Activated naive CD4-positive, alpha-beta T cell treated with anti-CD3 and anti-CD28 coated beads, Interleukin-2, amount 50 U/mL, for 16 hours (primary cell): Measurements from ENCODE around the gene PMS2.
A peak's percentile ranks its signal among the peaks of the same experiment; 100 is the strongest.
"Not testable (repeated sequence)": the region's sequence is repeated elsewhere in the genome, so short reads cannot be mapped to it uniquely, and the experiment has no call there.

Experiments
- DNase-seq: peaks from one replicate; pipeline ENCODE4 v3.0.0-alpha.2; 2020

PMS2 gene, protein sequence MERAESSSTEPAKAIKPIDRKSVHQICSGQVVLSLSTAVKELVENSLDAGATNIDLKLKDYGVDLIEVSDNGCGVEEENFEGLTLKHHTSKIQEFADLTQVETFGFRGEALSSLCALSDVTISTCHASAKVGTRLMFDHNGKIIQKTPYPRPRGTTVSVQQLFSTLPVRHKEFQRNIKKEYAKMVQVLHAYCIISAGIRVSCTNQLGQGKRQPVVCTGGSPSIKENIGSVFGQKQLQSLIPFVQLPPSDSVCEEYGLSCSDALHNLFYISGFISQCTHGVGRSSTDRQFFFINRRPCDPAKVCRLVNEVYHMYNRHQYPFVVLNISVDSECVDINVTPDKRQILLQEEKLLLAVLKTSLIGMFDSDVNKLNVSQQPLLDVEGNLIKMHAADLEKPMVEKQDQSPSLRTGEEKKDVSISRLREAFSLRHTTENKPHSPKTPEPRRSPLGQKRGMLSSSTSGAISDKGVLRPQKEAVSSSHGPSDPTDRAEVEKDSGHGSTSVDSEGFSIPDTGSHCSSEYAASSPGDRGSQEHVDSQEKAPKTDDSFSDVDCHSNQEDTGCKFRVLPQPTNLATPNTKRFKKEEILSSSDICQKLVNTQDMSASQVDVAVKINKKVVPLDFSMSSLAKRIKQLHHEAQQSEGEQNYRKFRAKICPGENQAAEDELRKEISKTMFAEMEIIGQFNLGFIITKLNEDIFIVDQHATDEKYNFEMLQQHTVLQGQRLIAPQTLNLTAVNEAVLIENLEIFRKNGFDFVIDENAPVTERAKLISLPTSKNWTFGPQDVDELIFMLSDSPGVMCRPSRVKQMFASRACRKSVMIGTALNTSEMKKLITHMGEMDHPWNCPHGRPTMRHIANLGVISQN

DNA sequence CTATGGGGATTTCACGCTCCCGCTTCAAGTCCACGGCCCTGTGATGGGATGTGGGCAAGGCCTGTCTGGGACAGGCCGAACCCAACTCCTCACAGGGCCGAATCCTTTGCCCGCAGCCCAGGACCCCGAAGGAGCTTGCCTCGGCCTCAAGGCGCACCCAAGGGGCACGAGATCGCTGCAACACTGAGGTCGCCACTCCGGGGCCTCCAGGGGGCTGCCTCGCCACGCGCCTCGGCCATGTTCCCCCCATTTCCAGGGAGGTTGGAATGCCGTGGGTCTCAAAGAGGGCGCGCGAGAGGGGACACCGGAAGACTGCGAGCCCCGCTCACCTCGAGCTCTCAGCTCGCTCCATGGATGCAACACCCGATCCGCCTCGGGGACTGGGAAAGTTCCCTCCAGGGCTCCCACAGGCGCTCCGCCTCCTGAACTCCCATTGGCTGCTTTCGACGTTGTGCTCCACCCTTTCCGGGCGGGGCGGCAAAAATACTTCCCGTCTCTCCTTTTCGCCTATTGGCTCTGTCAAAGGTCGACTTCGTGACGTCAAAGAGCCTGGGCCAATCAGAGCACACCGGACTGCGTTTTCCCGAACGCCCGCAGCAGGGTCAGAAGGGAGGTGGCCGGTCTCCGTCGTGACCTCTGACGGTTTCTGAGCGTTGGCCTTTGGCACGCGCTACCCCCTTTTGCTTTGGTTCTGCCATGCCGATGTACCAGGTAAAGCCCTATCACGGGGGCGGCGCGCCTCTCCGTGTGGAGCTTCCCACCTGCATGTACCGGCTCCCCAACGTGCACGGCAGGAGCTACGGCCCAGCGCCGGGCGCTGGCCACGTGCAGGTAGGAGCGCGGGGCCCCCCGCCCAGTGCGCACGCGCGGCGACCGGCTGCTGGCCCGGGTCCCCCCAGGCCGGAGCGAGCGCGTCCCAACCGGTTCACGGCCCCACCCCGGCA is at the start of gene PMS2, which contains the start of gene AIMP2:
PMS2 (minus strand) TSS at position 382 of the 944 bp plus-strand sequence; CDS start at position 352, 30 bp downstream.
AIMP2 (plus strand) TSS at position 605 of the 944 bp plus-strand sequence; CDS start at position 697, 92 bp downstream.
- DNase-seq = peak; percentile 97

DNA sequence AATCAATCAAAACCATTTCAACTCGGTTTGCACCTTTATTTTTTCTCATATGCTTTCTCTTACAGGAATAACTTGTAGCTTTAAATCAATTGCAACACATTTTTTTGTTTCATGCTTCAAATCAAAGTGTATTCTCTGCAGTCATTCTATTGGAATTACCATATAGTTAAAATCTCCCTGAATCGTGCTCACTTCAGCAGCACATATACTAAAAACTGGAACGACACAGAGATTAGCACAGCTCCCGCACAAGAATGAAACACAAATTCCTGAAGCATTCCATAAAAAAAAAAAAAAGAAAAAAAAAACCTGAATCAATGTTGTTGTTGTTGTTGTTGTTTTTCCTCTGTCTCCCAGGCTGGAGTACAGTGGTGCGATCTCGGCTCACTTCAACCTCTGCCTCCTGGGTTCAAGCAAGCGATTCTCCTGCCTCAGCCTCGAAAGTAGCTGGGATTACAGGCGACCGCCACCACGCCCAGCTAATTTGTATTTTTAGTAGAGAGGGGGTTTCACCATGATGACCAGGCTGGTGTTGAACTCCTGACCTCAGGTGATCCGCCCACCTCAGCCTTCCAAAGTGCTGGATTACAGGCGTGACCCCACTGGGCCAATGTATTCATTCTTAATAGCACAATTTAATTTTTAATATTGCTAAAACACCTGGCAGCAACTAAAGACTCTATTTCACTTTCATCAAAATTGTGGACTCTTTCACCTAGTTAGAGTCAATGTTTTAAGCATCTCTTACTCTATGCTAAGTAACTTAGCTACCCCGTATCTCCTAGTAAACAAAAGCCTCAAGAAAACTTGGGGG is 48.7 kb upstream of the PMS2 start:
- DNase-seq = no peak

DNA sequence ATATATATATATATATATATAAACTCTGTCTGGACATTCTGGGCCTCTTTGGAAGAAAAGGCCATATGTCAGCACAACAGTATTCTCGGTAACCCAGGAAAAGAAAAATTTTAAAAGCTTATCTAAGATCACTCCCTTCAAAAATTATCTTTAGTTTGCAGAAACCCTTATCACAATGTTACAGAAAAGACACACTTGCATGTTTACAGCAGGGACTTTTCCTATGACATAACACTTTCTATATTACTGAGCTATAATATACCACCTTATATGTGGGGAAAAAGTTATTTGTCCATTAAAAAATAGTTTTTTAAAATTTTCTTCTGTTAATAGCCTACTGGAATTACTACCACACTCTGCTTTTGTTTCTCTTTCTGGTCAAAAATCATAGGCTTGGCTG is 47.8 kb upstream of the PMS2 start:
- no peak for DNase-seq

DNA sequence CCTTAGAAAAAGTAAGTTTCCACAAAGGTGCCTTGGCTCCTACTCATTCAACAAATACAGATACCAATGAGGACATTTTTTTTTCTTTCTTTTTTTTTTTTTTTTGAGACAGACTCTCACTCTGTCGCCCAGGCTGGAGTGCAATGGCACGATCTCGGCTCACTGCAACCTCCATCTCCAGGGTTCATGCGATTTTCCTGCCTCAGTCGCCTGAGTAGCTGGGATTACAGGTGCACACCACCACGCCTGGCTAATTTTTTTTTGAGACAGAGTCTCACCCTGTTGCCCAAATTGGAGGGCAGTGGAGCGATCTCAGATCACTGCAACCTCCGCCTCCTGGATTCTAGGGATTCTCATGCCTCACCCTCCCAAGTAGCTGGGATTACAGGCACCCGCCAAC is 42.3 kb upstream of the PMS2 start:
- DNase-seq = not testable (repeated sequence)

DNA sequence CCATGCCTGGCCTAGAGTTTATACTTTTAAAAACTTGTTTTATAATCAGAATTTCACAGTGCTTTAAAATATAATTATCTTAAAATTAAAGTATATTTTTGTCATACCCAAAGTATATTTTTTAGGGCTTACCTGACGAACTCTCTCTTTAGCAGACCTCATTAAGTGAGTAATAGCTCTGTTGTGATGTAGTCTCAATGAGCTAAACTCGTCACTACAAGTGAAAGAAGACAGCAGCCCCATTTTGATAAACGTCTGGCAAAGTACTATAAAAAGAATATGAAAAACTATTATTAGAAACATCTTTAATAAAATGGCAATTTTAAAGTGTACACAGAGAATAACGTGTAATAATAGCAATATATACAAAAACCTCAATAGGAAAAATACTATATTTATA is 40.9 kb upstream of the PMS2 start:
- no peak for DNase-seq

DNA sequence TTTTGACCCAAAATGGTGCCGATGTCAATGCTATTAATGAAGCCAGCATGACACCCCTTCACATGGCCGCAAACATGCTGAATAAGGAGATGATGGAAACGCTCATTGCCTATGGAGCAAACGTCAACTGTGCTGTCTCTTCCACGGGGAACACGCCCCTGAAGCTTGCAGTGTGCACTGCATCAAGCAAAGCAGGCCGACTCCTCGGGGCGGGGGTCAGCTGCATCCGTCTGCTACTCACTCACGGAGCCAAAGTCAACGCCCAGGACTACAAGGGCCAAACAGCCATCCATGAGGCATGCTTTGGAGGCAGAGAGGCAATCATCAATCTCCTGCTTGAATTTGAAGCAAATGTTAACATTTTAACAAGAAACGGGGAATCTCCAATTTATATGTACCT is 26.8 kb upstream of the PMS2 start:
- DNase-seq = no peak

DNA sequence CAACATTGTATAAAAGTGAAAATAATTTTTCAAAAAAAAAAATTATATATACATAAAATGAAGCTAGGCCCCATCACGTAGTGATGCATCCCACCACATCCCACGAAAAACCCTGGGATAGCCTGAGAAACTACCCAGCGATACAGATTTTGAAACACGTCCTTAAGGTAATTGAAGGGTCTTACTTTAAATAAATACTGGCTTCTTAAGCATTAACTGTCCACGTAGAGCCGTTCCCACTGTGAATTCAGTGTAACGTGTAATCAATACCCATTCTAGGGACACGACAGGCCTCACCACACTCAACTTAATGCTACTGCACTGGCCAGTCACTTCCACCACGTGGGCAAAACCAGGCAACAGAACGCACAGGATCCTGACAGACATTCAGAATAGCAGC is 26.3 kb upstream of the PMS2 start:
- no peak for DNase-seq

DNA sequence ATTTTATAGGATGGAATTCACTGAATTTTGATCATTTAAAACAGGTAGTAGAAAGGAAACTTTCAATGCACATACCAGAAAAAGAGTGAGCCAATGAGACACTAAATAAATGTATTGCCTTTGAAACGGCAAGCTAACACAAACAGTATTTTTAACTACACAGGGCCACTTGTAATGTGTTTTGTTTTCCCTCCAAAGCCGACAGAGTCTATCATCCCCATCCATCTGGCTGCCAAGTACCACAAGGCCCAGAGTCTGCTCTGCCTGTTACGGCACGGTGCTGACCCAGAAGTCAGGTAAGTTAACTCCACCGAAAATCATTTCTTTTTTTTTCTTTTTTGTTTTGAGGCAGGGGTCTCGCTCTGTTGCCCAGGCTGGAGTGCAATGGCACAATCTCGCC is 23.8 kb upstream of the PMS2 start:
- DNase-seq = no peak

DNA sequence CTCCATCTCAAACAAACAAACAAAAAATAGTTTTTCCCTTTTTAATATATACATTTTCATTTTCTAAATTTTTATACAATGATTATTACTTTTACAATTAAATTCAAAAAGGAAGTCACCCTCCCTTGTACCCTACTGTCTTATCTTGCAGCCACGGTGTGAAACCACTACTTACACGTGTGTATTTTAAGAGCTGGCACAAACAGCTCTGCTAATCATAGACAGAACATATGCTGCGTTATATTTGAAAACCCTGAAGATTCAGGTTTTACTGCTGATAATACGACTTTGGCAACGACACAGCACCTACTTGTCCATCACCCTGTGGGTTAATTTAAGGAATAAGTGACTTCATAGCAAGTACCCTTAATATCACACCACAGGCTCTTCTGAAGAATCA is 23.3 kb upstream of the PMS2 start:
- no peak for DNase-seq

DNA sequence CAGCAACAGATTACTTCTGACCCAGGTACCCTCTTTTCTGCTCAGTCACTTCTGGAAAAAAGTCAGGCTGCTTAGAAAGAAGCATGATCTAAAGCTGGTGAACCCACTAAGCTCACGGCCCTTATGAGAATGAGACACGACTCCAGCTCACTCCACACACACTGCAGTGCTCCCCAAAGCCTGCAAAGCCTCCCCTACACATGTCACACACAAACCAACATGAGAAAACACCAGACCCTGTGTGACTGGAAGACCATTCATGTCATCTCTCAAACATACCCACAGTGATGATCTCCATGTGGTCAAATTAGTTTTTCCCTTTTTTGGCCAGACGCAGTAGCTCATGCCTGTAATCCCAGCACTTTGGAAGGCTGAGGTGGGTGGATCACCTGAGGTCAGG is 22.7 kb upstream of the PMS2 start:
- DNase-seq = no peak

DNA sequence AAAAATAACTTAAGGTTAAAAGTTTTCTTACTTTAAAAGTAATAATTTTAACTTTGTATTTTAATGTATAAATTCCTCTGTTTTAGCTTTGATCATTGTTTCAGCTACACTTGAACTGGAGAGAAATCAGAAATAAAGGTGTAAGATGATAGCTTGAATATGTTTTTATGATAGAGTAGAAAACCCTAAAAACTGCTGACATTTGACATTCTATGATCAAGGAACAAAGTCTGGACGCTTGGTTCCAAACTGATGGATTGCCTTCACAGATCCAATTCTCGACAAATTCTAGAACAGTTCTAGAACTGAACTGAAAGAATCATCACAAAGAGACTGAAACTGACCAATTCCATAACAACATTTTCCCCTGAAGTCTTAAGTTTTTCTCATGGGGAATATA is 22.1 kb upstream of the PMS2 start, which contains the start of gene ANKRD61:
ANKRD61 (plus strand) TSS at position 389 of the 400 bp plus-strand sequence; CDS start at position 389, 0 bp downstream.
- DNase-seq = no peak

DNA sequence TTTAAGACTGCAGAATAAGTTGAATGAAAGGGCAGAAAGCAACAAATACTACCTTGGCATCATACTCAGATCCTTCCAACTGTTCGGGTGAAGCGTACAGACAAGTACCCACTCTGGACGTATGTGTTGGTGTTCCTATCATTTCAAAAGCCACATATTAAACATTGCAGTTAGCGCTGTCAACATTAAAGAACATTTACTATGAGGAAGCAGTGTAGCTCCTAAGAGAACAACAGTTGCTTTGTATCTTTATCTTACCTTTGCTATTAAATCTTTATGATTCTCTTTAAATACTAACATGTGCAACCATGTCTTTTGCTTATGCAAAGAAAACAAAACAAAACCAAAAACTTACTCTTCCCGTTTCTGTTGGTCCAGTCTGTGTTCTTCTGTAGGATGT is 19.7 kb upstream of the PMS2 start:
- DNase-seq = no peak

DNA sequence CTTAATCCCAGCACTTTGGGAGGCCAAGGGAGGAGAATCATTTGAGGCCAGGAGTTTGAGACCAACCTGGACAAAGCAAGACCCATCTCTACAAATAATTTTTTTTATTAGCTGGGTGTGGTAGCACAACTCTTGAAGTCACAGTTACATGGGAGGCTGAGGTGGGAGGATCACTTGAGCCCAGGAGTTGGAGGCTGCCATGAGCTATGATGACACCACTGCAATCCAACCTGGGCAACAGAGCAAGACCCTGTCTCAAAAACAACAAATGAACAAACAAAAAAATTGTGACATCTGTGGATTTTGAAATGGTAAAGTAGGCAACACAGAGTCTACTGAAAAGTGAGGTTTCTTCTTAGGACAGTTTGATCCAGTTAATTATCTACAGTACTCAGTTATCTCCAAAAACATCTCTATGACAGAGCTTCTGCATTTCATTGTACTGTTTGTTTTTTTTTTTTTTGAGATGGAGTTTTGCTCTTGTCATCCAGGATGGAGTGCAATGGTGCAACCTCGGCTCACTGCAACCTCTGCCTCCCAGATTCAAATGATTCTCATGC is 19.0 kb upstream of the PMS2 start:
- no peak for DNase-seq

DNA sequence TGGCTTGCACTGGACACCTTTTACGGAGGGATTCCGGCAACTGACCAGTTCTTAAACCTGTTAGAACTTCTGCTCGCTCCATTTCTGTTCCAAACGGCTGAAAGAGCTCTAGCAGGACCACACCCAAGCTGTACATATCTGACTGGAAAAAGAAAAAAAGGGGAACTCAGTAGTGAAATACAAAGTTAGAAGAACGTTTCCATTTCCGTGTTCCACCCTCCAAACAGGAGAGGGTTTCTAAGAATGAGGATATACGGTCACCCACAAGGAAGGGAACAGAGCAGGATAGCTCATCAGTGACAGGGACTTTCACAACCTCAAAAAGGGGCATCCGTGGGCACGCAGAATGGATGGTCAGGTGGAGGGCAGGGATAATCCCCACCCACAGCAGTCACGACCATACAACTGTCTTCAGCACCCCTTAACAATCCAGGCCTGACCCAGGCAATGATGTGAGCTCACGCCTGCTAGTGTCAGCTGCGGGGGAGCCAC is 18.0 kb upstream of the PMS2 start:
- no peak for DNase-seq

DNA sequence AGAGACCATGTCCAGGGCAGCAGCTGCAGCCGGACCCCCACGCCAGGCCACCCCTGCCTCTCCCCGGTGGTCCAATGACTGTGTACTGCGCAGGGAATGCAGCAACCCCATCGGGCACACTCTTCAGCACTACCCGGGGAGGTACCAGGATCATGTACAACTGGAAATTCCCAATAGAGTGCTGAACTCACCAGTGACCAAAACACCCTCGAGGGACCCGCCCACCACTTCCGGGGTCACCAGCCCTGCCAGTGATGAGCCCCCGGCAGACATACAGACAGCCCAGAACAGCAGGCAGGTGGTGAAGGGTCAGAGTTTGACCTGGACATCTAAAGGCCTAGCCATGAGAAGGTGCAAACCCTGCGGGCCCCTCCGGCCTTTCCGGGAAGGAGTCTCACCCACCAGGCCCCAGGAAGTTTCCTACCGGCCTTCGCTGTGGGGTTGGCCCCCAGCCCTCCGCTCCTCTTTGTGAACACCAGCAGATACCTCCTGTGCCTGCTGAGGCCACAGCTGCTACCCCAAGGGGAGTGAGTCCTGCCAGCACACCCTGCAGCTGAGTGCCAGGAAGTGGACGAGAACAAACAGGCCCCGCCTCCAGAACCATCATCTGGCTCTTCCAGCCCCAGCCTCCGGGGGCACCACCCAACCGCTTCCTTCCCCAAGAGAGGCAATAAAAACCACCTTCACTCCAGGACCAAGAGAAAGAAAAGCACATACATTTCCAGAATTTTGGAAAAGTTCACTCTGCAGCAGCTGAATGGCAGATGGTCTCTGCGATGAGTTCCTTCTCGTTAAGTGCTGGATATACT is 17.4 kb upstream of the PMS2 start:
- DNase-seq = peak; percentile 59

DNA sequence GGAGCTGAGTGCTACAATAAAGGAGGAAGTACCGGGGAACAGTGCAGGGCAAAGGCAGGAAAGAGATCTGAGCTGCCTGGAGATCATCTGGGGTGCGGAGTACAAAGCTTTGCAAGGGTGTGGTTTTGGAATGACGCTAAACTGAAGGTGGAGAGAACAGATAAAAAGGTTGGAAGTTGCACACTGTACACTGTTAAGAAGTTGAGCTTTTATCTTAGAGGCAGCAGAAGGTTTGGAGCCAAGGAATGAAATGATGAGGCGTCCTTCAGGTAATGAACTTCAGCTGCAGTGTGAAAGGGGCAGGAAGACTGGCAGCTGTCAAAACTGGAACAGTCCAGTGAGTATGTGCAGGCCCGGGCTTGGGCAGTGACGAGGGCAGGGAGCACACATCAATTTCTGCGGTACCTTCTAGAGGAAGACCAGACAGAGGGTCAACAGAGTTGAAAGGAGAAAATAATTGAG is 15.2 kb upstream of the PMS2 start:
- DNase-seq = no peak

DNA sequence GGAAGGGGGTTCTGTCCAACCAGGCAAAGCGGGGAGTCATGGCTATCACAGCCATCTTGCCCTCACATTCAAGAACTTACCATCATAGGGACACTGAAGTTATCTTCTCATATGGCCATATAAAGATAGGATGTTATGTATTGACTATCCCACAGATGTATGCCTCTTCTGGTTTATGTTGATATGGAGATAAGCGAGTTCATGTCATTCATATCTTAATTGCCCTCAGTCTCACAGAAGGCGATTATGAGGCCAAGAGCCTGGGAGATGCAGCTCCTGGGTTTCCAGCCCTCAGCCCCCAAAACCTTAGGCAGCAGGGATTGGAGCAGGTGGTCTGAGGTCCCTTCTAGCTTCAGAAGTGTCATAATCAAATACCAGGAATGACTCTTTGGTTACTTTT is 13.9 kb upstream of the PMS2 start:
- no peak for DNase-seq

DNA sequence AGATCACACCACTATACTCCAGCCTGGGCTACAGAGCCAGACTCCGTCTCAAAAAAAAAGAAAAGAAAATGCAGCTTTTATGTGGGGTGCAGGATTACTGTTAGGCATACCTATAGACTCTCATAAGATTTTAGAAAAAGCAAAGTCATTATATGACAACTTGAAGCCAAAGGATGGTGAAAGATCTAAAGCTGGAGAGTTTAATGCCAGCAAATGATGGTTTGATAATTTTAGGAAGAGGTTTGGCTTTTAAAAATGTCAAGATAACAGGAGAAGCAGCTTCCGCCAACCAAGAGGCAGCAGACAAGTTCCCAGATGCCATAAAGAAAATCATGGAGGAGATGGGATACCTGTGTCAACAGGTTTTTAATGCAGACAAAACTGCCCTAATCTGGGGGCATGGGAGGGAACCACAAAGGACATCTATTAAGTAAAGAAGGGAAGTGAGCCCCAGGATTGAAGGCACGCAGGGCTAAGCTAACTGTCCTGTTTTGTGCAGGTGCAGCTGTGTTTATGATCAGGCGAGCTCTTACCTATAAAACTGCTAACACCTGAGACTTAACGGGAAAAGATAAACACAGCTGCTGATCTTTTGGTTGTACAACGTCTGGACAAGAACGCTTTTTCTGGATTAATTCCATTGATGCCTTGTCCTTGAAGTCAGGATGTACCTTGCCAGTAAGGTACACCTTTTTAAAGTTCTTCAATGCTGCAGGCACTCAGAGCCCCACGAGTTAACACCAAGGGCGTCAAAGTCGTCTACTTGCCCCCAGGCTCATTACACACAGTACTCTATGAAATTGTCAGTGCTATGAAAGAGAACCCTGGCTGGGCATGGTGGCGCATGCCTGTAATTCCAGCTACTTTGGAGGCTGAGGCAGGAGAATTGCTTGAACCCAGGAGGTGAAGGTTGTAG is 11.8 kb upstream of the PMS2 start:
- DNase-seq = no peak

DNA sequence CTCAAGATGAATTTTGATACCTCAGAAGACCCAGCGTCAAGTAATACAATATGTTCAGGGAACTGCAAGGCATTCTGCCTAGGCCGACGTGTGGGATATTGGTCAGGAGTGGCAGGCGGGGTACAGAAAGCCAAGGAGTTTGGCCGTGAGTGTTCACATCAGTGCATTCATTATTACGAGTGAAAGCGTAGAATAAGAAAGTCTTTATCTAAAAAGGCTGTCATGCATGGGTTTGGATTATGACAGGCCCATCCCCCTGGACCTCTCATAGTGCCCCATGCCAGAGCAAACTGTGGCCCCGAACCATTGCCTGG is 7.8 kb upstream of the PMS2 start:
- DNase-seq = no peak
